Endothelial cell of umbilical vein (primary cell): ENCODE data around the gene TMEM214.

ENCODE experiments used
- EZH2 ChIP-seq: IDR thresholded peaks from 2 replicates; pipeline ENCODE4 v1.6.1; 2012; ENCODE audit warnings: borderline replicate concordance, low read depth, mild to moderate bottlenecking, moderate library complexity, low read length, inconsistent platforms; ENCODE audit not compliant: severe bottlenecking
- FOS ChIP-seq: IDR thresholded peaks from 2 replicates; pipeline ENCODE4 v1.6.1; 2011; ENCODE audit warnings: mild to moderate bottlenecking, low read length, moderate library complexity, borderline replicate concordance; ENCODE audit not compliant: insufficient read depth
- JUN ChIP-seq: IDR thresholded peaks from 2 replicates; pipeline ENCODE4 v1.6.1; 2011; ENCODE audit warnings: borderline replicate concordance, low read depth; ENCODE audit not compliant: insufficient read length, insufficient read depth
- MAX ChIP-seq: IDR thresholded peaks from 2 replicates; pipeline ENCODE4 v1.6.1; 2011; ENCODE audit not compliant: insufficient read depth, insufficient read length
- POLR2A ChIP-seq: IDR thresholded peaks from 2 replicates; pipeline ENCODE4 v1.6.1; 2012; ENCODE audit warnings: low read depth, mild to moderate bottlenecking, control low read depth, low read length
- POLR2AphosphoS5 ChIP-seq: IDR thresholded peaks from 2 replicates; pipeline ENCODE4 v1.6.1; 2012; ENCODE audit warnings: low read depth, mild to moderate bottlenecking, control low read depth, low read length, moderate library complexity; ENCODE audit not compliant: insufficient read depth
- TF ChIP-seq, protein P1 (sequence below), 2 donors: IDR thresholded peaks; 1 replicate in 1 of 2; 2 replicates in 1 of 2; pipeline ENCODE4 v1.5.1; 2011; ENCODE audit warnings: low read length in 2 of 2, mild to moderate bottlenecking in 2 of 2, moderate library complexity in 2 of 2, control low read depth in 1 of 2, inconsistent platforms in 1 of 2, low read depth in 1 of 2; ENCODE audit not compliant: insufficient read depth in 1 of 2; ENCODE audit errors: extremely low read depth in 1 of 2

- TF ChIP-seq, protein P1, sequence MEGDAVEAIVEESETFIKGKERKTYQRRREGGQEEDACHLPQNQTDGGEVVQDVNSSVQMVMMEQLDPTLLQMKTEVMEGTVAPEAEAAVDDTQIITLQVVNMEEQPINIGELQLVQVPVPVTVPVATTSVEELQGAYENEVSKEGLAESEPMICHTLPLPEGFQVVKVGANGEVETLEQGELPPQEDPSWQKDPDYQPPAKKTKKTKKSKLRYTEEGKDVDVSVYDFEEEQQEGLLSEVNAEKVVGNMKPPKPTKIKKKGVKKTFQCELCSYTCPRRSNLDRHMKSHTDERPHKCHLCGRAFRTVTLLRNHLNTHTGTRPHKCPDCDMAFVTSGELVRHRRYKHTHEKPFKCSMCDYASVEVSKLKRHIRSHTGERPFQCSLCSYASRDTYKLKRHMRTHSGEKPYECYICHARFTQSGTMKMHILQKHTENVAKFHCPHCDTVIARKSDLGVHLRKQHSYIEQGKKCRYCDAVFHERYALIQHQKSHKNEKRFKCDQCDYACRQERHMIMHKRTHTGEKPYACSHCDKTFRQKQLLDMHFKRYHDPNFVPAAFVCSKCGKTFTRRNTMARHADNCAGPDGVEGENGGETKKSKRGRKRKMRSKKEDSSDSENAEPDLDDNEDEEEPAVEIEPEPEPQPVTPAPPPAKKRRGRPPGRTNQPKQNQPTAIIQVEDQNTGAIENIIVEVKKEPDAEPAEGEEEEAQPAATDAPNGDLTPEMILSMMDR (IDR thresholded peaks at IDR 0.05; ENCODE audit: extremely low read depth in 1 of 2, insufficient read depth in 1 of 2, low read depth in 1 of 2, low read length in 2 of 2) = no peak
- no peak for TF ChIP-seq POLR2AphosphoS5
- TF ChIP-seq MAX = no peak
- no peak for TF ChIP-seq POLR2A
- no peak for TF ChIP-seq EZH2
- no peak for TF ChIP-seq FOS
- TF ChIP-seq JUN = no peak
Observed at GRCh38 chr2:27021253-27022049, 11.3 kb upstream of the TMEM214 start.
